Loucy (cell line): ENCODE data around the gene FAM89B.

Source experiments
- H2AFZ ChIP-seq: fragments of 200-600 bp; sonication (generic); 2 replicates; pipeline ENCODE4 v1.6.0; 2016; ENCODE audit warnings: antibody characterized with exemption, mild to moderate bottlenecking, low read length, moderate library complexity
- H3F3A ChIP-seq: fragments of 200-600 bp; 2 replicates; pipeline ENCODE4 v1.6.0; 2016; ENCODE audit warnings: antibody characterized with exemption, low read depth, mild to moderate bottlenecking
- H3K27me3 ChIP-seq: fragments of 200-600 bp; sonication (generic); 2 replicates; pipeline ENCODE4 v1.6.1; 2014; ENCODE audit warnings: low read length, mild to moderate bottlenecking; ENCODE audit not compliant: insufficient read depth, poor library complexity, severe bottlenecking
- H3K36me3 ChIP-seq: fragments of 200-600 bp; sonication (generic); 2 replicates; pipeline ENCODE4 v1.6.1; 2016; ENCODE audit warnings: low read length; ENCODE audit not compliant: insufficient read depth
- H3K4me1 ChIP-seq: fragments of 200-600 bp; sonication (generic); 2 replicates; pipeline ENCODE4 v1.5.1; 2014; ENCODE audit warnings: low read length, mild to moderate bottlenecking; ENCODE audit not compliant: insufficient read depth, poor library complexity, severe bottlenecking
- H3K4me2 ChIP-seq: fragments of 200-600 bp; sonication (generic); 2 replicates; pipeline ENCODE4 v1.6.0; 2014; ENCODE audit warnings: antibody characterized with exemption, low read length, low read depth, mild to moderate bottlenecking; ENCODE audit not compliant: poor library complexity, severe bottlenecking
- H3K4me3 ChIP-seq: fragments of 200-600 bp; sonication (generic); 2 replicates; pipeline ENCODE4 v1.5.1; 2014; ENCODE audit warnings: low read length, mild to moderate bottlenecking, mixed read lengths; ENCODE audit not compliant: poor library complexity, severe bottlenecking
- H3K79me2 ChIP-seq: fragments of 200-600 bp; sonication (generic); 2 replicates; pipeline ENCODE4 v1.6.1; 2014; ENCODE audit warnings: low read length; ENCODE audit not compliant: insufficient read depth
- H3K9ac ChIP-seq: fragments of 200-600 bp; sonication (generic); 2 replicates; pipeline ENCODE4 v1.6.0; 2014; ENCODE audit warnings: mild to moderate bottlenecking, low read depth, low read length, moderate library complexity; ENCODE audit not compliant: poor library complexity, severe bottlenecking
- H3K9me2 ChIP-seq: fragments of 200-600 bp; sonication (generic); replicated peaks from 2 replicates; pipeline ENCODE4 v1.6.1; 2016; ENCODE audit warnings: low read depth, low read length, mixed read lengths
- H3K9me3 ChIP-seq: fragments of 200-600 bp; sonication (generic); 2 replicates; pipeline ENCODE4 v1.6.1; 2014; ENCODE audit warnings: mild to moderate bottlenecking, antibody characterized with exemption, low read length, low read depth; ENCODE audit not compliant: insufficient read depth
- H4K20me1 ChIP-seq: fragments of 200-600 bp; sonication (generic); 2 replicates; pipeline ENCODE4 v1.6.0; 2014; ENCODE audit warnings: antibody characterized with exemption, low read length, mild to moderate bottlenecking; ENCODE audit not compliant: insufficient read depth, poor library complexity, severe bottlenecking
- CTCF ChIP-seq: fragments of 200-600 bp; sonication (generic); conservative IDR thresholded peaks from 2 replicates; pipeline ENCODE4 v1.5.1; 2014; ENCODE audit warnings: mild to moderate bottlenecking, antibody characterized with exemption, low read length
- EZH2phosphoT487 ChIP-seq: fragments of 200-600 bp; IDR thresholded peaks from 2 replicates; pipeline ENCODE4 v1.6.1; 2018; ENCODE audit warnings: antibody characterized with exemption, mild to moderate bottlenecking, moderate library complexity, borderline replicate concordance

Gene FAM89B

DNA sequence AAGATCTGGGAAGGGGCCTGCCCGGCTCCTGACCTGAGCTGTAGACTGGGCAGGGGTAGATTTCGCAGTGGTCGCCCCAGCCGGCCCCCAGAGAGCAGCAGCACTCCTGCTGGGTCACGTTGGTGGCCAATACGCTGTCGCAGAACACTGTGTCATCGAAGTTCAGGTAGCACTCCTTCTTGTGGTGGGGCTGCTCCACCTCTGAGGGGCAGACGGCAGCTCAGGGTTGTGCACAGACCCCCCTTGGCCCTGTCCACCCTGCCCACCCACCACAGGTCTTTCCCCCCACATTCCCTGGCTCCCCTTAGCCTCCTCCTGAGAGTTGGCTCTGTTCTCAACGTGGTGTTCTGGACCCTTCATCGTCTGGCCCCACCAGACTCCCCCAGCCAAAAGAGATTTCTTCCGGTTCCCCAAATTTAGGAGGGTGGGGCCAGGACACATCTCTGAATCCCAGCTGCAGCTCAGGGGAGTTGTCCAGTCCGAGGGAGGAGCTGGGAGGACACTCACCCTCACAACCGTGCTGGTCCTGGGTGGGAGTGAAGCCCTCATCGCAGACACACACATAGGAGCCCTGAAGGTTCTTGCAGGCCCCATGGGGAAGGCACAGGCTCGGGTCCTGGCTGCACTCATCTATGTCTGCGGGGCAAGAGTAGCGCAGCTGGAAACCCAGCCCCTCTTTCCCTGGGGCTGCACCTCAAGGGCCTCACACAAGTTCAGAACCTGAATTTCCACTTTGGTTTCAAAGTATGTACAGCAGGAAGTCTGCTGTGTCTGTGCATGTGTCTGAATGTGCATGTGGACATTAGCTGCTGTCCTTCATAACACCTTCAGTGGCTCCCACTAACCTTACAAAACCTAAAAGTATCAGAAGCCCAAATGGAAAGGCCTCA, 31.0 kb upstream of the FAM89B start:
- TF ChIP-seq CTCF (peak; percentile 6; the same call in 1 of the 2 replicates), EZH2phosphoT487 (no peak)
- Histone ChIP-seq H2AFZ (peak overlapping the region; percentile 81; the same call in 1 of the 2 replicates), H3K79me2 (no peaks in the 10 kb centered on the region), H4K20me1 (no peaks in the 10 kb centered on the region), H3K9me2 (no peaks in the 10 kb centered on the region), H3K9ac (peak overlapping the region; percentile 53), H3K4me3 (peak overlapping the region; percentile 71), H3K4me2 (peak overlapping the region; percentile 82), H3K36me3 (no peaks in the 10 kb centered on the region), H3K27me3 (no peaks in the 10 kb centered on the region), H3K9me3 (no peaks in the 10 kb centered on the region), H3K4me1 (peaks cover 24% of the 10 kb centered on the region), H3F3A (peaks cover 7% of the 10 kb centered on the region; the same call in 1 of the 2 replicates)

DNA sequence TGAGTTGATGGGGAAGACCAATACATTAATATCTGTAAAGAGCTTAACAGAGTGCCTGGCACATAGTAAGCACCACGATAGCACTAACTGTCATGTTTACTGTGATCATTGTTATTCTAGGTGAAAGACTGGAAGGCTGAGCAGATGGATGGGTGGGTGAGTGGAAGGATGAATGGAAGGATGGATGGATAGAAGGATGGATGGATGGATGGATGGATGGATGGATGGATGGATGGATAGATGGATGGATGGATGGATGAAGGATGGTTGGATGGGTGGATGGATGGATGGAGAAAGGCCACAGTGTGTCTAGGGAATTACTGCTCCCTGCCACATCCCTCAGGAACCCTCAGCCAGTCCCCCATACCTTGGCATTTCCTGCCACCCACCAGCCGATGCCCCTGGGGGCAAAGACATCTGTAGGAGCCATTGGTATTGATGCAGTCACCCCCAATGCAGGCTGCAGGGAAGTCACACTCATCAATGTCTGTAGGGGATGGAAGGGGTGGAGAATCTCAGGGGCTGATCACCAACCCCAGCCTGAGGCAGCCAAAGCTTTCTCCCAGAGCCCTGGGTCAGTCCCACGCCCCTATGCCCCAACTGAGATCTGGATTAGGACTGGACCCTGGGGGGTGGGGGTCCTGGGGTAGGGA, 29.5 kb upstream of the FAM89B start:
- Histone ChIP-seq H3K9ac (no peak overlapping the region), H3K9me2 (no peaks in the 10 kb centered on the region), H4K20me1 (no peaks in the 10 kb centered on the region), H2AFZ (no peak overlapping the region), H3K27me3 (no peaks in the 10 kb centered on the region), H3K9me3 (no peaks in the 10 kb centered on the region), H3K4me2 (no peak overlapping the region), H3F3A (peaks cover 7% of the 10 kb centered on the region; the same call in 1 of the 2 replicates), H3K36me3 (no peaks in the 10 kb centered on the region), H3K4me1 (peaks cover 33% of the 10 kb centered on the region), H3K4me3 (no peak overlapping the region), H3K79me2 (no peaks in the 10 kb centered on the region)
- TF ChIP-seq CTCF = no peak
- TF ChIP-seq EZH2phosphoT487 = no peak

DNA sequence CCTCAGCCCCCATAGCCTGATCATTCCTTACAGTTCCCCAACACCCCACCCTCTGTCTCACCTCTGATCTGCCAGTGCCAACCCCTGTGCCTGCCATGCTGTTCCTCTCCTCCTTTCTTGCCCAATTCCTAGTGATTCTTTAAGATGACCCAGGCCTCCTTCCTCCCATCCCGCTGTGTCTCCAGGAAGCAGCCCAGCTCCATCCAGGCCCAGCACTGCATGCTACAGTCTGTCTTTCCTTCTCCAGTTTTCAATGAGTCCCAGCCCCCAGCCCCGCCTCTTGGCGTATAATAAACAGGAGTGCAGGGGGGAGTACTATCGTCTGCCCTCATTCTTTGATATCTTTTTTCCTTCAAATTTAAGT, 26.5 kb upstream of the FAM89B start:
- 0 out of 2 replicates have a peak overlapping the region, but pooled peaks have one; percentile 59 for H2AFZ ChIP-seq
- peak overlapping the region; percentile 71 for H3K4me2 ChIP-seq
- no peaks in the 10 kb centered on the region for H3K9me2 ChIP-seq
- peaks cover 30% of the 10 kb centered on the region for H3K4me1 ChIP-seq
- no peaks in the 10 kb centered on the region for H3K27me3 ChIP-seq
- peak overlapping the region; percentile 60 for H3K9ac ChIP-seq
- peak overlapping the region; percentile 67 for H3K4me3 ChIP-seq
- H3K36me3 ChIP-seq = no peaks in the 10 kb centered on the region
- TF ChIP-seq CTCF (no peak), EZH2phosphoT487 (no peak)
- H3K79me2 ChIP-seq = no peaks in the 10 kb centered on the region
- H4K20me1 ChIP-seq = no peaks in the 10 kb centered on the region
- peaks cover 7% of the 10 kb centered on the region; the same call in 1 of the 2 replicates for H3F3A ChIP-seq
- H3K9me3 ChIP-seq = no peaks in the 10 kb centered on the region
